Measurements from ENCODE around the gene ORC1.

The ORC1 gene

GRCh38 chr1:52352690-52353089, 51.5 kb downstream of the ORC1 start:
- no peaks in the 10 kb centered on the region for H3K4me1 ChIP-seq (ENCODE audit: low read length)
- H3K4me2 ChIP-seq (ENCODE audit: low read depth, low read length), result no peak overlapping the region
- H3K79me2 ChIP-seq (ENCODE audit: low read length), result no peaks in the 10 kb centered on the region
- H3K4me3 ChIP-seq (ENCODE audit: low read length), result no peak overlapping the region
- no peak for TF ChIP-seq EZH2 (optimal IDR thresholded peaks at IDR 0.05; ENCODE audit: low read depth, low read length)
- TF ChIP-seq, protein P1, sequence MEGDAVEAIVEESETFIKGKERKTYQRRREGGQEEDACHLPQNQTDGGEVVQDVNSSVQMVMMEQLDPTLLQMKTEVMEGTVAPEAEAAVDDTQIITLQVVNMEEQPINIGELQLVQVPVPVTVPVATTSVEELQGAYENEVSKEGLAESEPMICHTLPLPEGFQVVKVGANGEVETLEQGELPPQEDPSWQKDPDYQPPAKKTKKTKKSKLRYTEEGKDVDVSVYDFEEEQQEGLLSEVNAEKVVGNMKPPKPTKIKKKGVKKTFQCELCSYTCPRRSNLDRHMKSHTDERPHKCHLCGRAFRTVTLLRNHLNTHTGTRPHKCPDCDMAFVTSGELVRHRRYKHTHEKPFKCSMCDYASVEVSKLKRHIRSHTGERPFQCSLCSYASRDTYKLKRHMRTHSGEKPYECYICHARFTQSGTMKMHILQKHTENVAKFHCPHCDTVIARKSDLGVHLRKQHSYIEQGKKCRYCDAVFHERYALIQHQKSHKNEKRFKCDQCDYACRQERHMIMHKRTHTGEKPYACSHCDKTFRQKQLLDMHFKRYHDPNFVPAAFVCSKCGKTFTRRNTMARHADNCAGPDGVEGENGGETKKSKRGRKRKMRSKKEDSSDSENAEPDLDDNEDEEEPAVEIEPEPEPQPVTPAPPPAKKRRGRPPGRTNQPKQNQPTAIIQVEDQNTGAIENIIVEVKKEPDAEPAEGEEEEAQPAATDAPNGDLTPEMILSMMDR (IDR thresholded peaks at IDR 0.05; ENCODE audit: low read length), result no peak
- TF ChIP-seq EZH2phosphoT487 (IDR thresholded peaks at IDR 0.05; ENCODE audit: low read length), result no peak
- no peaks in the 10 kb centered on the region for H3K9me2 ChIP-seq (replicated peaks; ENCODE audit: insufficient read depth, low read length)
- no peaks in the 10 kb centered on the region; the same call in 1 of the 2 replicates for H3K36me3 ChIP-seq (replicated peaks; ENCODE audit: insufficient read depth, low read length)
- no peaks in the 10 kb centered on the region for H4K20me1 ChIP-seq (ENCODE audit: insufficient read depth, low read length)
- H3K9ac ChIP-seq (ENCODE audit: low read length), result no peak overlapping the region
- DNase-seq, result no peak
- no peaks in the 10 kb centered on the region for H3K27me3 ChIP-seq (replicated peaks; ENCODE audit: insufficient read depth, low read length)
- H2AFZ ChIP-seq (ENCODE audit: low read length), result no peak overlapping the region
- no peaks in the 10 kb centered on the region for H3F3A ChIP-seq (ENCODE audit: insufficient read depth, low read length)
- no peak overlapping the region for H3K27ac ChIP-seq (ENCODE audit: low read length)
- no peaks in the 10 kb centered on the region for H3K9me3 ChIP-seq (replicated peaks; ENCODE audit: insufficient read depth, low read length)

DNA sequence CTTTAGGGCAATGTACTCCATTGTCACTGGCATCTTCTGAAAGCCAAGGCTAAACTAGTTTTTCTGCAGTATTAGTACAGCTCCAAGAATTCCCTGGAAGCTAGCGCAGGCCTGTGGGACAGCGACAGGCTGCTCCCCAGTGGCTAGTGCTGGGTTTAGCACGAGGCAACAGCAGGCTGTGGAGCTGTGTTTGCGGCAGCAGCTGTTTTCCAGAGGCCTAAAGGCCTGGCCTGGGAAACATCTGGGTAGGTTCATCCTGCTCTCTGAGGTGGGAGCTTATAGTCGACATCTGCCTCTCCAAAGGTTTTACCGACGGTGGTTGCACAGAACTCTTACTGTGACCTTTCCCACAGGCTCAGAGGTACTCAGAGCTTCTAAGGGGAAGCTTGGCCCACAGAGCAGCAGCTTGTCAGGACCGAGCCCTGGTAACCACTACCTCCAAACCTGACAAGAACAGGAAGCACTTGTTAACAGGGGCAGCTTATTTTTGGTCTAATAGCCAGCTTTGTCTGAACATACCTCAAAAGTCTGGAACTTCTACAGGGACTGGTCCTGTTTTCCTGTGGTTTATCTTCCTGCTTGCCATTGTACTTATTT, 55.4 kb downstream of the ORC1 start:
- H3K4me3 ChIP-seq (ENCODE audit: low read length), result no peak overlapping the region
- DNase-seq, result no peak
- no peaks in the 10 kb centered on the region for H3K9me3 ChIP-seq (replicated peaks; ENCODE audit: insufficient read depth, low read length)
- no peak for TF ChIP-seq EZH2phosphoT487 (IDR thresholded peaks at IDR 0.05; ENCODE audit: low read length)
- TF ChIP-seq EZH2 (optimal IDR thresholded peaks at IDR 0.05; ENCODE audit: low read depth, low read length), result no peak
- TF ChIP-seq, protein P1 (IDR thresholded peaks at IDR 0.05; ENCODE audit: low read length), result no peak
- H3F3A ChIP-seq (ENCODE audit: insufficient read depth, low read length), result no peaks in the 10 kb centered on the region
- no peaks in the 10 kb centered on the region for H4K20me1 ChIP-seq (ENCODE audit: insufficient read depth, low read length)
- no peaks in the 10 kb centered on the region for H3K36me3 ChIP-seq (replicated peaks; ENCODE audit: insufficient read depth, low read length)
- H3K4me2 ChIP-seq (ENCODE audit: low read depth, low read length), result no peak overlapping the region
- no peak overlapping the region for H3K9ac ChIP-seq (ENCODE audit: low read length)
- H3K27me3 ChIP-seq (replicated peaks; ENCODE audit: insufficient read depth, low read length), result no peaks in the 10 kb centered on the region
- no peak overlapping the region for H3K27ac ChIP-seq (ENCODE audit: low read length)
- no peaks in the 10 kb centered on the region for H3K79me2 ChIP-seq (ENCODE audit: low read length)
- H2AFZ ChIP-seq (ENCODE audit: low read length), result no peak overlapping the region
- no peaks in the 10 kb centered on the region for H3K9me2 ChIP-seq (replicated peaks; ENCODE audit: insufficient read depth, low read length)
- no peaks in the 10 kb centered on the region for H3K4me1 ChIP-seq (ENCODE audit: low read length)

- no peak for DNase-seq
- Histone ChIP-seq H3K4me3 (ENCODE audit: low read length) (no peak overlapping the region), H3K27me3 (replicated peaks; ENCODE audit: insufficient read depth, low read length) (no peaks in the 10 kb centered on the region)
Measured at GRCh38 chr1:52346653-52347052, 57.6 kb downstream of the ORC1 start.

More at GRCh38 chr1:52346653-52347052, 57.6 kb downstream of the ORC1 start:
- H3K36me3 ChIP-seq (replicated peaks; ENCODE audit: insufficient read depth, low read length), result no peaks in the 10 kb centered on the region
- H3K9me2 ChIP-seq (replicated peaks; ENCODE audit: insufficient read depth, low read length), result no peaks in the 10 kb centered on the region
- no peaks in the 10 kb centered on the region for H4K20me1 ChIP-seq (ENCODE audit: insufficient read depth, low read length)
- no peak overlapping the region for H3K4me2 ChIP-seq (ENCODE audit: low read depth, low read length)
- no peaks in the 10 kb centered on the region for H3F3A ChIP-seq (ENCODE audit: insufficient read depth, low read length)
- H3K4me1 ChIP-seq (ENCODE audit: low read length), result no peaks in the 10 kb centered on the region
- no peak overlapping the region for H3K27ac ChIP-seq (ENCODE audit: low read length)
- H3K79me2 ChIP-seq (ENCODE audit: low read length), result no peaks in the 10 kb centered on the region
- H3K9me3 ChIP-seq (replicated peaks; ENCODE audit: insufficient read depth, low read length), result no peaks in the 10 kb centered on the region
- H2AFZ ChIP-seq (ENCODE audit: low read length), result no peak overlapping the region
- TF ChIP-seq, protein P1 (IDR thresholded peaks at IDR 0.05; ENCODE audit: low read length), result no peak
- TF ChIP-seq EZH2 (optimal IDR thresholded peaks at IDR 0.05; ENCODE audit: low read depth, low read length) (no peak), EZH2phosphoT487 (IDR thresholded peaks at IDR 0.05; ENCODE audit: low read length) (no peak)
- no peak overlapping the region for H3K9ac ChIP-seq (ENCODE audit: low read length)

All from MM.1S (cell line).